Caco-2 (cell line): Measurements from ENCODE around the gene PTPRG. TPM values are rescaled to one million over a fixed set of nuclear protein-coding genes. Genes with fewer than 3 reads are reported as not detected.

Experiments
- BruUV-seq: library from RNA; stranded (reverse); fragments of 400-500 nt; replicated peaks from 2 replicates; lab custom pipeline; 2021; lab: Mats Ljungman, UMichigan
- CTCF ChIA-PET: fragments of 300-600 bp; sonication (Branson Sonifier 250); formaldehyde crosslinking; loops from one replicate; lab custom pipeline; 2022; ENCODE audit warnings: antibody characterized with exemption; lab: Charles Lee
- POLR2A ChIA-PET: fragments of 300-600 bp; sonication (Branson Sonifier 250); formaldehyde crosslinking; loops from one replicate; lab custom pipeline; 2022; ENCODE audit warnings: antibody characterized with exemption; lab: Charles Lee
- DNase-seq, 2 experiments: peaks; one replicate each; pipeline versions ENCODE4 v3.0.0 to v3.0.0-alpha.2; 2020 to 2022
- H3K27me3 ChIP-seq: replicated peaks from 2 replicates; pipeline ENCODE4 v1.6.0; 2011; ENCODE audit warnings: low read length; ENCODE audit not compliant: control insufficient read depth, insufficient read depth
- H3K36me3 ChIP-seq: 2 replicates; pipeline ENCODE4 v1.5.1; 2011; ENCODE audit warnings: low read length; ENCODE audit not compliant: control insufficient read depth, insufficient read depth
- H3K4me1 ChIP-seq: fragments of 250-450 bp; sonication (Bioruptor Pico); 2 replicates; pipeline ENCODE4 v1.5.1; 2020; ENCODE audit warnings: mild to moderate bottlenecking
- H3K4me3 ChIP-seq: 2 replicates; pipeline ENCODE4 v1.5.1; 2011; ENCODE audit warnings: low read depth, mild to moderate bottlenecking, control low read depth, low read length
- H3K9me3 ChIP-seq: fragments of 250-450 bp; sonication (Bioruptor Pico); 2 replicates; pipeline ENCODE4 v1.5.1; 2020; ENCODE audit warnings: mild to moderate bottlenecking, moderate library complexity
- H3K27ac Mint-ChIP-seq: one replicate; pipeline ENCODE4 v1.8.0; 2022; ENCODE audit warnings: mixed read lengths; ENCODE audit not compliant: unreplicated experiment
- H3K27me3 Mint-ChIP-seq: one replicate; pipeline ENCODE4 v1.8.0; 2022; ENCODE audit warnings: mixed read lengths; ENCODE audit not compliant: insufficient read depth, unreplicated experiment
- H3K36me3 Mint-ChIP-seq: one replicate; pipeline ENCODE4 v1.8.0; 2022; ENCODE audit warnings: mild to moderate bottlenecking, mixed read lengths; ENCODE audit not compliant: insufficient read depth, unreplicated experiment
- H3K4me1 Mint-ChIP-seq: one replicate; pipeline ENCODE4 v1.8.0; 2022; ENCODE audit warnings: low read depth, mixed read lengths; ENCODE audit not compliant: unreplicated experiment
- H3K4me3 Mint-ChIP-seq: one replicate; pipeline ENCODE4 v1.8.0; 2022; ENCODE audit warnings: mild to moderate bottlenecking, moderate library complexity, mixed read lengths; ENCODE audit not compliant: unreplicated experiment
- H3K9me3 Mint-ChIP-seq: one replicate; pipeline ENCODE4 v1.8.0; 2022; ENCODE audit warnings: mixed read lengths; ENCODE audit not compliant: unreplicated experiment
- CTCF ChIP-seq, 2 experiments: fragments of 200-600 bp in 1 of 2; IDR thresholded peaks; 1 replicate in 1 of 2; 2 replicates in 1 of 2; pipeline versions ENCODE4 v1.5.1 to v1.8.0; 2011 to 2022; ENCODE audit warnings: antibody characterized with exemption in 1 of 2, control low read depth in 1 of 2, inconsistent platforms in 1 of 2, low read depth in 1 of 2, low read length in 1 of 2, mild to moderate bottlenecking in 1 of 2, moderate library complexity in 1 of 2; ENCODE audit not compliant: insufficient read depth in 1 of 2, severe bottlenecking in 1 of 2, unreplicated experiment in 1 of 2
- intact Hi-C: fragments of 100-400 bp; cut with micrococcal nuclease; formaldehyde crosslinking; loops from one replicate; pipeline ENCODE4 v1.10.0; 2022; ENCODE audit not compliant: unreplicated experiment
- total RNA-seq: library from RNA; stranded (reverse); gene quantifications from 2 replicates; pipeline ENCODE4 v1.2.3, GENCODE V29; 2022

The PTPRG gene
- total RNA-seq, 1 experiment from 2014 or later, result 46.4 TPM

GRCh38 chr3:62093025-62093424 is 531.7 kb downstream of the PTPRG start:
- Mint-ChIP-seq H3K9me3 (no peaks in the 10 kb centered on the region), H3K4me1 (no peaks in the 10 kb centered on the region), H3K27ac (no peak overlapping the region), H3K36me3 (no peaks in the 10 kb centered on the region), H3K27me3 (no peaks in the 10 kb centered on the region), H3K4me3 (no peak overlapping the region)
- no peaks in the 10 kb centered on the region for H3K36me3 ChIP-seq
- intact Hi-C loops, result no loop called here
- BruUV-seq, result no TSS peak
- no peak for TF ChIP-seq CTCF (IDR thresholded peaks at IDR 0.05; ENCODE audit: insufficient read depth in 1 of 2, low read depth in 1 of 2, low read length in 1 of 2, severe bottlenecking in 1 of 2, unreplicated experiment in 1 of 2)
- H3K27me3 ChIP-seq, result no peaks in the 10 kb centered on the region
- no peak overlapping the region for H3K4me3 ChIP-seq
- no peak for DNase-seq
- no peaks in the 10 kb centered on the region for H3K4me1 ChIP-seq
- ChIA-PET POLR2A (no interaction called here), CTCF (no interaction called here)
- no peaks in the 10 kb centered on the region for H3K9me3 ChIP-seq

GRCh38 chr3:62094461-62094860 is 533.1 kb downstream of the PTPRG start:
- no peaks in the 10 kb centered on the region for H3K36me3 ChIP-seq
- no TSS peak for BruUV-seq
- H3K27ac Mint-ChIP-seq, result no peak overlapping the region
- ChIA-PET POLR2A (no interaction called here), CTCF (no interaction called here)
- intact Hi-C loops, result no loop called here
- no peaks in the 10 kb centered on the region for H3K4me1 Mint-ChIP-seq
- no peaks in the 10 kb centered on the region for H3K9me3 Mint-ChIP-seq
- no peaks in the 10 kb centered on the region for H3K27me3 Mint-ChIP-seq
- no peak for TF ChIP-seq CTCF (IDR thresholded peaks at IDR 0.05; ENCODE audit: insufficient read depth in 1 of 2, low read depth in 1 of 2, low read length in 1 of 2, severe bottlenecking in 1 of 2, unreplicated experiment in 1 of 2)
- no peaks in the 10 kb centered on the region for H3K9me3 ChIP-seq
- no peak for DNase-seq
- no peaks in the 10 kb centered on the region for H3K36me3 Mint-ChIP-seq
- no peak overlapping the region for H3K4me3 ChIP-seq
- no peak overlapping the region for H3K4me3 Mint-ChIP-seq
- no peaks in the 10 kb centered on the region for H3K27me3 ChIP-seq
- no peaks in the 10 kb centered on the region for H3K4me1 ChIP-seq

DNA sequence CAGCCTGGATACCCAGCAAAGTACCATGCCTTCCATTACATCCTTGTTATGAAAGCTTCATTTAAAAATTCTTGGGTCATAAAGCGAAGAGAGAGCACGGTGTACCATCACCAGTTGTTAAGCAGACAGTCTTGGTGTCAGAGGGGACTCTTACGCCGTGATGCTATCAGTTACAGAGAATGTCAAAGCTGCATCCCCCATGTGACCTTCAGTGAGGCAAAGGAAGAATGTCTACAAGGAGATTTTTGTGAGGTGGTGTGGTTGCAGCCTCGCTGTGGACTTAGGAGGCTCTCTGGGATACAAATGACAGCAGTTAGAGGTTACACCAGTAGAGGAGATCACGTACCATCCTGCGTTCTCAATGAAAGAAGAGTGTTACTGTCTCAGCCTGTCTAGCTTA is 533.7 kb downstream of the PTPRG start:
- Mint-ChIP-seq H3K9me3 (no peaks in the 10 kb centered on the region), H3K4me3 (no peak overlapping the region), H3K27me3 (no peaks in the 10 kb centered on the region), H3K36me3 (no peaks in the 10 kb centered on the region), H3K27ac (no peak overlapping the region), H3K4me1 (no peaks in the 10 kb centered on the region)
- Histone ChIP-seq H3K9me3 (no peaks in the 10 kb centered on the region), H3K27me3 (no peaks in the 10 kb centered on the region), H3K4me1 (no peaks in the 10 kb centered on the region), H3K36me3 (no peaks in the 10 kb centered on the region), H3K4me3 (no peak overlapping the region)
- no peak for DNase-seq
- intact Hi-C loops, result no loop called here
- no peak for TF ChIP-seq CTCF (IDR thresholded peaks at IDR 0.05; ENCODE audit: insufficient read depth in 1 of 2, low read depth in 1 of 2, low read length in 1 of 2, severe bottlenecking in 1 of 2, unreplicated experiment in 1 of 2)
- POLR2A ChIA-PET, result no interaction called here
- CTCF ChIA-PET, result no interaction called here
- no TSS peak for BruUV-seq
